HepG2 (cell line): ENCODE results near the gene KTN1. TPM values are rescaled to one million over a fixed set of nuclear protein-coding genes. Genes with fewer than 3 reads are reported as not detected.

Experiments used
- ATAC-seq: fragments of 200-7000 bp; cut with Tn5 transposase; 3 replicates; pipeline ENCODE4 v1.9.1; 2020; ENCODE audit warnings: mild to moderate bottlenecking, moderate library complexity
- BruUV-seq: library from RNA; stranded (reverse); fragments of 400-500 nt; replicated peaks from 2 replicates; lab custom pipeline; 2021; lab: Mats Ljungman, UMichigan
- CTCF ChIA-PET: fragments of 300-600 bp; formaldehyde crosslinking; extraction: SDS; loops from one replicate; lab custom pipeline; 2021; ENCODE audit warnings: low total read pairs, inconsistent platforms, low intra/inter-chr PET ratio; lab: Yijun Ruan, JAX
- POLR2A ChIA-PET: fragments of 350-600 bp; sonication (Branson Sonifier 250); formaldehyde crosslinking; loops from one replicate; lab custom pipeline; 2020; ENCODE audit warnings: antibody characterized with exemption, inconsistent platforms; lab: Yijun Ruan, JAX
- DNase-seq: peaks from one replicate; pipeline ENCODE4 v3.0.0-alpha.2; 2015; ENCODE audit warnings: low spot score
- FAIRE-seq: peaks from 3 replicates; lab custom pipeline; 2011; peaks lifted over from hg19 to GRCh38; lab: Jason Lieb, UNC
- H2AFZ ChIP-seq: one replicate; pipeline ENCODE4 v1.6.1; 2011; ENCODE audit warnings: low read length, inconsistent platforms
- H3K27ac ChIP-seq: fragments of 300-600 bp; 3 replicates; pipeline ENCODE4 v1.8.0; 2011; ENCODE audit warnings: mixed run types, mild to moderate bottlenecking, mixed read lengths, low read length, inconsistent platforms; ENCODE audit not compliant: insufficient read depth; ENCODE audit errors: extremely low read length
- H3K27me3 ChIP-seq, 2 experiments: fragments of 200-600 bp in 1 of 2; 2 replicates in 1 of 2; 3 replicates in 1 of 2; pipeline versions ENCODE4 v1.6.0 to v1.8.0; 2011; ENCODE audit warnings: low read length in 2 of 2, mild to moderate bottlenecking in 2 of 2, moderate library complexity in 2 of 2, inconsistent platforms in 1 of 2; ENCODE audit not compliant: insufficient read depth in 2 of 2, control insufficient read depth in 1 of 2
- H3K36me3 ChIP-seq, 2 experiments: fragments of 200-600 bp in 1 of 2; replicated peaks in 1 of 2; 2 replicates in 1 of 2; 3 replicates in 1 of 2; pipeline versions ENCODE4 v1.5.1 to v1.8.0; 2011; ENCODE audit warnings: low read length in 2 of 2, inconsistent platforms in 1 of 2; ENCODE audit not compliant: insufficient read depth in 2 of 2, control insufficient read depth in 1 of 2
- H3K4me1 ChIP-seq: 2 replicates; pipeline ENCODE4 v1.5.1; 2012; ENCODE audit warnings: low read length, inconsistent platforms; ENCODE audit not compliant: insufficient read depth
- H3K4me2 ChIP-seq: 2 replicates; pipeline ENCODE4 v1.6.0; 2011; ENCODE audit warnings: low read depth, low read length, inconsistent platforms
- H3K4me3 ChIP-seq, 3 experiments: fragments of 200-600 bp in 1 of 3; sonication (generic), shearing (Covaris generic) in 1 of 3; replicated peaks in 1 of 3; 2 replicates each; pipeline ENCODE4 v1.5.1; 2011 to 2016; ENCODE audit warnings: low read length in 3 of 3, inconsistent platforms in 2 of 3, low read depth in 2 of 3, mild to moderate bottlenecking in 2 of 3, control low read depth in 1 of 3, mixed read lengths in 1 of 3; ENCODE audit not compliant: insufficient read depth in 1 of 3
- H3K79me2 ChIP-seq: one replicate; pipeline ENCODE4 v1.6.1; 2011; ENCODE audit warnings: low read length, inconsistent platforms; ENCODE audit not compliant: insufficient read depth
- H3K9ac ChIP-seq: 2 replicates; pipeline ENCODE4 v1.6.0; 2011; ENCODE audit warnings: mild to moderate bottlenecking, low read depth, low read length, inconsistent platforms; ENCODE audit not compliant: insufficient read depth
- H3K9me3 ChIP-seq: 2 replicates; pipeline ENCODE4 v1.5.1; 2012; ENCODE audit warnings: mild to moderate bottlenecking, low read length
- H4K20me1 ChIP-seq: 2 replicates; pipeline ENCODE4 v1.6.0; 2011; ENCODE audit warnings: inconsistent platforms, mild to moderate bottlenecking, low read length, moderate library complexity; ENCODE audit not compliant: insufficient read depth
- EP300 ChIP-seq, 3 experiments: sonication (generic) in 1 of 3; formaldehyde crosslinking in 1 of 3; IDR thresholded peaks; 2 replicates each; pipeline versions ENCODE4 v1.5.1 to v1.6.1; 2011 to 2020; ENCODE audit warnings: low read depth in 2 of 3, low read length in 2 of 3, borderline replicate concordance in 1 of 3, improper control_type of control experiment in 1 of 3, mild to moderate bottlenecking in 1 of 3, missing genetic modification reagents in 1 of 3, moderate library complexity in 1 of 3
- FOSL1 ChIP-seq: sonication (generic); formaldehyde crosslinking; IDR thresholded peaks from 2 replicates; pipeline ENCODE4 v1.9.0; 2021; ENCODE audit warnings: missing genetic modification reagents, borderline replicate concordance
- MAFF ChIP-seq: IDR thresholded peaks from 2 replicates; pipeline ENCODE4 v1.6.1; 2011; ENCODE audit warnings: low read depth, low read length, improper control_type of control experiment
- NFIC ChIP-seq: IDR thresholded peaks from 2 replicates; pipeline ENCODE4 v1.6.1; 2012; ENCODE audit warnings: mild to moderate bottlenecking, low read length, inconsistent platforms
- PATZ1 ChIP-seq: sonication (generic); formaldehyde crosslinking; IDR thresholded peaks from 2 replicates; pipeline ENCODE4 v1.4.0; 2020; ENCODE audit warnings: missing genetic modification reagents
- RARA ChIP-seq: IDR thresholded peaks from 2 replicates; pipeline ENCODE4 v1.6.1; 2016; ENCODE audit warnings: missing genetic modification reagents, missing compliant biosample characterization
- TAF1 ChIP-seq: sonication (generic); formaldehyde crosslinking; IDR thresholded peaks from 2 replicates; pipeline ENCODE4 v1.4.0; 2020; ENCODE audit warnings: missing genetic modification reagents
- ZFP41 ChIP-seq: sonication (generic); formaldehyde crosslinking; IDR thresholded peaks from 2 replicates; pipeline ENCODE4 v1.4.0; 2020; ENCODE audit warnings: mild to moderate bottlenecking, missing genetic modification reagents, borderline replicate concordance
- ZNF746 ChIP-seq: sonication (generic); formaldehyde crosslinking; IDR thresholded peaks from 2 replicates; pipeline ENCODE4 v1.8.0; 2022; ENCODE audit warnings: mild to moderate bottlenecking, missing genetic modification reagents
- ZNF761 ChIP-seq: sonication (generic); formaldehyde crosslinking; conservative IDR thresholded peaks from 2 replicates; pipeline ENCODE4 v1.4.0; 2020; ENCODE audit warnings: mild to moderate bottlenecking, missing genetic modification reagents
- WGBS: methylation state at CpG from one replicate; pipeline ENCODE4 v1.1.6; 2017; ENCODE audit warnings: low lambda C conversion rate; 5-methylcytosine and 5-hydroxymethylcytosine counted together
- in situ Hi-C: cut with HindIII; loops from 2 replicates; pipeline ENCODE4 v1.10.0; 2017; ENCODE audit warnings: low pct_unique_long_range_greater_than_20kb; ENCODE audit not compliant: extremely low pct_ligation_motif_present
- intact Hi-C: fragments of 100-400 bp; cut with micrococcal nuclease; formaldehyde crosslinking; loops from one replicate; pipeline ENCODE4 v1.10.0; 2022; ENCODE audit not compliant: unreplicated experiment
- polyA plus RNA-seq, 8 experiments: library from polyadenylated mRNA; depleted of rRNA in 3 of 8; stranded (reverse) in 7 of 8; unstranded in 1 of 8; fragments of >200 nt; fragmentation: Illumina TruSeq in 4 of 8; extraction: Trizol in 4 of 8; gene quantifications; 2 replicates each; pipeline versions ENCODE4 v1.2.1 to v1.2.3, GENCODE V29; 2011 to 2016; ENCODE audit warnings: low read depth in 4 of 8, missing spikeins in 1 of 8, mixed read lengths in 1 of 8; ENCODE audit not compliant: insufficient read depth in 1 of 8
- total RNA-seq, 5 experiments: library from RNA; depleted of rRNA; stranded (reverse); fragments of >200 nt; fragmentation: Illumina TruSeq; extraction: Trizol; gene quantifications; 2 replicates each; pipeline ENCODE4 v1.2.3, GENCODE V29; 2016; ENCODE audit warnings: low read depth in 1 of 5
- TF ChIP-seq, protein P1 (sequence below): sonication (generic); IDR thresholded peaks from 2 replicates; pipeline ENCODE4 v1.6.1; 2016; ENCODE audit warnings: low read depth, borderline replicate concordance
- TF ChIP-seq, protein P2 (sequence below): sonication (generic); formaldehyde crosslinking; IDR thresholded peaks from 2 replicates; pipeline ENCODE4 v1.9.0; 2021; ENCODE audit warnings: missing genetic modification reagents, mild to moderate bottlenecking, borderline replicate concordance
- TF ChIP-seq, protein P3 (sequence below): sonication (generic); formaldehyde crosslinking; conservative IDR thresholded peaks from 2 replicates; pipeline ENCODE4 v1.4.0; 2020; ENCODE audit warnings: mild to moderate bottlenecking, missing genetic modification reagents, moderate library complexity

Gene KTN1
- total and polyA plus RNA-seq, 2 of the 13 experiments (the other 11 are each of a cell fraction or from before 2014, with no cell fraction given): 60.6 to 169 TPM

GRCh38 chr14:55593698-55594097 is 13.7 kb downstream of the KTN1 start:
- Histone ChIP-seq H3K27me3 (no peaks in the 10 kb centered on the region), H4K20me1 (peaks cover 12% of the 10 kb centered on the region), H3K27ac (peak overlapping the region; percentile 58), H3K36me3 (no peaks in the 10 kb centered on the region), H3K9ac (no peak overlapping the region), H2AFZ (no peak overlapping the region), H3K4me2 (peak overlapping the region; percentile 52), H3K4me3 (no peak overlapping the region), H3K79me2 (peaks cover 91% of the 10 kb centered on the region), H3K9me3 (no peaks in the 10 kb centered on the region), H3K4me1 (peaks cover 90% of the 10 kb centered on the region)
- BruUV-seq: no TSS peak
- POLR2A ChIA-PET: interaction anchor here (0.8 to 1.6 kb wide), 2 partner anchors 12 to 19 kb away, joined by 3 to 5 read pairs; no protein-coding TSS in a partner anchor
- DNase-seq (peak; percentile 27), ATAC-seq (no peak; the same call in 2 of the 3 replicates), FAIRE-seq (peak; percentile 21)
- 50% methylated on average over 2 of the region's 2 CpGs for WGBS
- in situ Hi-C loops (no loop called here), intact Hi-C loops (no loop called here)
- CTCF ChIA-PET: no interaction called here
- TF ChIP-seq EP300 (IDR thresholded peaks at IDR 0.05; ENCODE audit: low read depth in 2 of 2, low read length in 2 of 2) (peak in 1 of 2 experiments; percentile 16; a peak in 1 of 4 replicates), EP300 (CRISPR knock-in tag; IDR thresholded peaks at IDR 0.05; ENCODE audit: borderline replicate concordance) (no peak), TAF1 (CRISPR knock-in tag) (no peak), ZFP41 (CRISPR knock-in tag) (no peak), PATZ1 (no peak), FOSL1 (CRISPR knock-in tag) (no peak), NFIC (no peak), RARA (CRISPR knock-in tag) (peak; percentile 26; the same call in 1 of the 2 replicates), ZNF761 (CRISPR knock-in tag) (no peak), MAFF (no peak), ZNF746 (no peak)
- TF ChIP-seq, protein P1, sequence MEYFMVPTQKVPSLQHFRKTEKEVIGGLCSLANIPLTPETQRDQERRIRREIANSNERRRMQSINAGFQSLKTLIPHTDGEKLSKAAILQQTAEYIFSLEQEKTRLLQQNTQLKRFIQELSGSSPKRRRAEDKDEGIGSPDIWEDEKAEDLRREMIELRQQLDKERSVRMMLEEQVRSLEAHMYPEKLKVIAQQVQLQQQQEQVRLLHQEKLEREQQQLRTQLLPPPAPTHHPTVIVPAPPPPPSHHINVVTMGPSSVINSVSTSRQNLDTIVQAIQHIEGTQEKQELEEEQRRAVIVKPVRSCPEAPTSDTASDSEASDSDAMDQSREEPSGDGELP: no peak
- TF ChIP-seq, protein P2, sequence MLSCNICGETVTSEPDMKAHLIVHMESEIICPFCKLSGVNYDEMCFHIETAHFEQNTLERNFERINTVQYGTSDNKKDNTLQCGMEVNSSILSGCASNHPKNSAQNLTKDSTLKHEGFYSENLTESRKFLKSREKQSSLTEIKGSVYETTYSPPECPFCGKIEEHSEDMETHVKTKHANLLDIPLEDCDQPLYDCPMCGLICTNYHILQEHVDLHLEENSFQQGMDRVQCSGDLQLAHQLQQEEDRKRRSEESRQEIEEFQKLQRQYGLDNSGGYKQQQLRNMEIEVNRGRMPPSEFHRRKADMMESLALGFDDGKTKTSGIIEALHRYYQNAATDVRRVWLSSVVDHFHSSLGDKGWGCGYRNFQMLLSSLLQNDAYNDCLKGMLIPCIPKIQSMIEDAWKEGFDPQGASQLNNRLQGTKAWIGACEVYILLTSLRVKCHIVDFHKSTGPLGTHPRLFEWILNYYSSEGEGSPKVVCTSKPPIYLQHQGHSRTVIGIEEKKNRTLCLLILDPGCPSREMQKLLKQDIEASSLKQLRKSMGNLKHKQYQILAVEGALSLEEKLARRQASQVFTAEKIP: no peak
- TF ChIP-seq, protein P3, sequence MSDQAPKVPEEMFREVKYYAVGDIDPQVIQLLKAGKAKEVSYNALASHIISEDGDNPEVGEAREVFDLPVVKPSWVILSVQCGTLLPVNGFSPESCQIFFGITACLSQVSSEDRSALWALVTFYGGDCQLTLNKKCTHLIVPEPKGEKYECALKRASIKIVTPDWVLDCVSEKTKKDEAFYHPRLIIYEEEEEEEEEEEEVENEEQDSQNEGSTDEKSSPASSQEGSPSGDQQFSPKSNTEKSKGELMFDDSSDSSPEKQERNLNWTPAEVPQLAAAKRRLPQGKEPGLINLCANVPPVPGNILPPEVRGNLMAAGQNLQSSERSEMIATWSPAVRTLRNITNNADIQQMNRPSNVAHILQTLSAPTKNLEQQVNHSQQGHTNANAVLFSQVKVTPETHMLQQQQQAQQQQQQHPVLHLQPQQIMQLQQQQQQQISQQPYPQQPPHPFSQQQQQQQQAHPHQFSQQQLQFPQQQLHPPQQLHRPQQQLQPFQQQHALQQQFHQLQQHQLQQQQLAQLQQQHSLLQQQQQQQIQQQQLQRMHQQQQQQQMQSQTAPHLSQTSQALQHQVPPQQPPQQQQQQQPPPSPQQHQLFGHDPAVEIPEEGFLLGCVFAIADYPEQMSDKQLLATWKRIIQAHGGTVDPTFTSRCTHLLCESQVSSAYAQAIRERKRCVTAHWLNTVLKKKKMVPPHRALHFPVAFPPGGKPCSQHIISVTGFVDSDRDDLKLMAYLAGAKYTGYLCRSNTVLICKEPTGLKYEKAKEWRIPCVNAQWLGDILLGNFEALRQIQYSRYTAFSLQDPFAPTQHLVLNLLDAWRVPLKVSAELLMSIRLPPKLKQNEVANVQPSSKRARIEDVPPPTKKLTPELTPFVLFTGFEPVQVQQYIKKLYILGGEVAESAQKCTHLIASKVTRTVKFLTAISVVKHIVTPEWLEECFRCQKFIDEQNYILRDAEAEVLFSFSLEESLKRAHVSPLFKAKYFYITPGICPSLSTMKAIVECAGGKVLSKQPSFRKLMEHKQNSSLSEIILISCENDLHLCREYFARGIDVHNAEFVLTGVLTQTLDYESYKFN (CRISPR knock-in tag): peak; percentile 49; the same call in 1 of the 2 replicates
